Ammon's horn (tissue), 1 donor: ENCODE measurements around the gene GPN1.
"Not testable (repeated sequence)": the region's sequence is repeated elsewhere in the genome, so short reads cannot be mapped to it uniquely, and the experiment has no call there.

Experiments used
- DNase-seq: peaks from one replicate; pipeline ENCODE4 v3.0.0-alpha.2; 2016; ENCODE audit warnings: low spot score

Gene GPN1

DNA sequence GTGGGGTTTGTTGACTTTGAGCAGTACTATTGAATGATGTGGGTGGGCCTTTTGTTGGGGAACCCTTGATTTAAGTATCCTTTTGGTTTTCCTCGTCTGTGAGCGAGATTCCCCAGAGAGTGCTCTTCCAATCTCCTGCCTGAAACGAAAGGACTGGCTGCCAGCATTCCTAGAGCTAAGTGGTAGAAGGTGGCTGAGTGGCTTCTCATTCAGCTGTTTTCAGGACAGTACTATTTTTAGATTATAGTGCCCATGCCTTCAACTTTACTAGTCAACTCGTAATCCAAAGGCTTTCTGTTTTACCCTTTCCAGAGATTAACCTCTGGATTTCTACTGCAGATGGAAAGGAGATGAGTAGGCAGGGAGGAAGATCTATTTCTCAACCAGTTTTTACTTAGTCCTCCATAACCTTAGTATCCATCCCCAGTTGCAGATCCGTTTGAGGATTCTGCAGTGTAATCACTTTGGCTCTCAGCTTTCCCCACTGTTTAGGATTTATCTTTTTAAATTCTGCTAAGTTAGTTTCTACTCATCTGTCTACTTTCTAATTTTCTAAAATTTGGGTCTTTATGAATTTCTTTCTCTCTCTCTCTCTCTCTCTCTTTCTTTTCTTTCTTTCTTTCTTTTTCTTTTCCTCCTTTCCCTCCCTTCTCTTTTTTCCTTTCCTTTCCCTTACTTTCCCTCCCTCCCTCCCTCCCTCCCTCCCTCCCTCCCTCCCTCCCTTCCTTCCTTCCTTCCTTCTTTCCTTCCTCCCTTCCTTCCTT, 44.1 kb downstream of the GPN1 start:
- no peak for DNase-seq

DNA sequence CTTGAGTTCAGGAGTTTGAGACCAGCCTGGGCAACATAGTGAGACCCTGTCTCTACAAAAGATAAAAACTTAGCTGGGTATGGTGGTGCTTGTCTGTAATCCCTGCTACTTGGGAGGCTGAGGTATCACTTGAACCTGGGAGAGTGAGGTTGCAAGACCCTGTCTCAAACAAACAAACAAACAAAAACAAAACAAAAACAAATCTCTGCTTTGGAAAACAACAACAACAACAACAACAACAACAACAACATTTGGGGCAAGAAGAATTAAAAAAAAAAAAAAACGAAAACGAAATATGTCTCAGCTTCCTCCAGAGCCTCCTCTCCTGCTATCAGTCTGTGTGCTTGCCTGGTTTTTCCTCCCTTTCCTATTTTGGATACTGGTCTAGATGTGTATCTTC, 51.7 kb downstream of the GPN1 start:
- no peak for DNase-seq

DNA sequence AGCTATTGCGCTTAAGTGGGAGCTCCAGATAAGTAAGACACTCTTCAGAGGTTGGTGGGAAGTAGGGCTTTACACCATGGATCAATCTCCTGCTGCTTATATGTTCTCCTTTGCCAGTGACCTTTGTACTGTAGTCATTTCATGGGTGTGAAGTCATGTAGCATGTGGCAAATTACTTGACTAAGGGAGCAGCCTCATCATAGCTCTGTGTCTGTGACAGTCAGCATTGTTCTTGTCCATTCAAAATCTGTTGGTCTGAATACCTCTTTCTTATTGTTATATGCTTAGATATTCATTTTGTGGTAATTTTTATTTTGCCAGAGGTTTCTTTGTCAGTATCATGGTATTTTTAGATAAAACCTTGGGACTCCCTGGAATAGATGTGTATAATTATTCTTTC, 53.0 kb downstream of the GPN1 start:
- DNase-seq = no peak

DNA sequence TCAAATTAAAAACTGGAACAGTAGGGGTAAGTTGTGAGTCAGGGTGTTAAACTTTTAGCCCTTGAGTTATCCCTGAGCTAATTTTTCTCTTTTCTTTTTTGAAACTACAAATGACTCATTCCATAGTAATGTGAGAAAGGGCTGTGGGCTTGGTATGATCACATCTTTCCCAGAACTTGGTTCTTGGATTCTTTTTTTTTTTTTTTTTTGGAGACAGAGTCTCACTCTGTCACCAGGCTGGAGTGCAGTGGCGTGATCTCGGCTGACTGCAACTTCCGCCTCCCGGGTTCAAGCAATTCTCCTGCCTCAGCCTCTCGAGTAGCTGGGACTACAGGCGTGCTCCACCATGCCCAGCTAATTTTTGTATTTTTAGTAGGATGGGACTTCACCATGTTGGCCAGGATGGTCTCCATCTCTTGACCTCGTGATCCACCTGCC, 53.5 kb downstream of the GPN1 start:
- DNase-seq = not testable (repeated sequence)

DNA sequence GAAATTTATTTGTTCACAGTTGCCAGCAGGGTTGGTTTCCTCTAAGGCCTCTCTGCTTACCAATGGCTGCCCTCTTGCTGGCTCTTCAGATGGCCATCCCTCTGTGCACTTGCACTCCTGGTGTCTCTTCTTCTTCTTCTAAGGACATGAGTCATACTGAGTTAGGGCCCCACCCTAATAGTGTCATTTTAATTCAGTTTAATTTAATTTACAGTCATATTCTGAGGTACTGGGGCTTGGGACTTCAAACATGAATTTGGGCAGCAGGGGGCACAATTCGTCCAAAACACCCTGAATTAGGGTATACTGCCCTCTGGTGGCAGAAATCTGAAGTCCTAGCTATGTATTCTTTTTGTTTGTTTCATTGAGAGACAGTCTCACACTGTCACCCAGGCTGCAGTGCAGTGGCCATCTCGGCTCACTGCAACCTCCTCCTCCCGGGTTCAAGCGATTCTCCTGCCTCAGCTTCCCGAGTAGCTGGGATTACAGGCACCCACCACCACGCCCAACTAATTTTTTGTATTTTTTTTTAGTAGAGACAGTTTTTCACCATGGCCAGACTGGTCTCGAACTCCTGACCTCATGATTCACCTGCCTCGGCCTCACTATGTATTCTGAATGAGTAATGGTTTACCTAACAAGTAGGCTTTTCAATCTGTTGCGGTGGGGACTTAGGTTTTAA, 54.7 kb downstream of the GPN1 start:
- peak; percentile 80 for DNase-seq

DNA sequence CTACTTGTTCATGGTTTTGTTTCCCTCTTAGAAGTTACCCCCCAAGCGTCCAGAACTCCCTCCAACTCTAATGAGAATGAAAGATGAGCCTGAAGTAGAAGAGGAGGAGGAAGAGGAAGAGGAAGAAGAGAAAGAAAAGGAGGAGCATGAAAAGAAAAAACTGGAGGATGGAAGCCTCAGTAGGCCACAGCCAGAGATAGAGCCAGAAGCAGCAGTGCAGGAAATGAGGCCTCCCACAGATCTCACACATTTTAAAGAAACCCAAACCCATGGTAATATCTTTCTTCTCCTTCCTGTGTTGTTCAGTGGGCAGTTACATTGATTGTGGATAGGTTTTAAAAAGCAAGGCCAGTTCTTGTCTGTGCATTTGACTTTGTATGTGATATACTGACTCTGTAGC, 56.2 kb downstream of the GPN1 start:
- not testable (repeated sequence) for DNase-seq

DNA sequence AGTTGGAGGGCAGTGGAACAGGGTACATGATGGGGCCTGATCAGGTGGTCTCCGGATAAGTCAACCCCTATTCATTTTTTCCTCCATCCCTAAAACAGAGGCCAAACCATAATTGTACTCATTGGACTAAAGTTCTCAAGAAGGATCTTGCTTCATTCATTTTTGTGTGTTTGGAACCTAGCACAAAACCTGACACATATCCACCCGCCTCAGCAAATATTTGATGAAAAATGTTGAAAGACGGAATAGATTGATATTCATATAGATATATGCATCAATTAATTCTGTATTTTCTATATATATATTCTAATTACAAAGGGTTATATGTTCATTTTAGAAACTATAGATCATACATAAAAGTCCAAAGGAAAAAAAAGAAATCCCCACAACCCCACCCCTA, 56.7 kb downstream of the GPN1 start:
- no peak for DNase-seq

DNA sequence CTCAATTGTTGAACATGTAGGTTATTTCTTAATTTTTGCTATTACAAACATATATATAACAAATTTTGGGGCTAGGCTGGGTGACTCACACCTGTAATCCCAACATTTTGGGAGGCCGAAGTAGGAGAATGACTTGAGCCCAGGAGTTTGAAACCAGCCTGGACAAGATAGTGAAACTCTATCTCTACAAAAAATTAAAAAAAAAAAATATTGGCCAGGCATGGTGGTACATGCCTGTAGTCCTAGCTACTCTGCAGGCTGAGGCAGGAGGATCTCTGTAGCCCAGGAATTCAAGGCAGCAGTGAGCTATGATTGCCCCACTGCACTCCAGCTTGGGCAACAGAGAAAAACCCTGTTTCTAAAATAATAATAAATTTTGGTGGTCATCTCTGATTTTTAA, 58.4 kb downstream of the GPN1 start:
- no peak for DNase-seq

DNA sequence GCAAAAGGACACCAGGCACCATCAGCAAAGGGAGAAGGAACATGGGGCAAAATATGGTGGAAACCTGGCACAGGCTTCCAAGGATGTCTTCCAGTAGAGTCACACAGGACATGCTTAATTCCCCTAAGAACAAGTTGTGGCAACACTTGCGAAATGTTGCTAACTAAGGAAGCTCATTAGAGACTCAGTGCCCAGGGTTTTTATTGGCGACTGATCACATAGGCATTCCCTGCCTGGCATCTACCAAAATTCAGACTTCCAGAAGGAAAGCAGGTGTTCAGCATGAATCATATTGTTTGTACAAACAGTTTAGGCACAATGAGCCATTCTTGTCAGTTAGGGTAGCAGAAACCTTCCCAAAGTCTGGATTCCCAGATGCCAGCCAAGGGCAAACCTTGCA, 60.6 kb downstream of the GPN1 start:
- DNase-seq = no peak

DNA sequence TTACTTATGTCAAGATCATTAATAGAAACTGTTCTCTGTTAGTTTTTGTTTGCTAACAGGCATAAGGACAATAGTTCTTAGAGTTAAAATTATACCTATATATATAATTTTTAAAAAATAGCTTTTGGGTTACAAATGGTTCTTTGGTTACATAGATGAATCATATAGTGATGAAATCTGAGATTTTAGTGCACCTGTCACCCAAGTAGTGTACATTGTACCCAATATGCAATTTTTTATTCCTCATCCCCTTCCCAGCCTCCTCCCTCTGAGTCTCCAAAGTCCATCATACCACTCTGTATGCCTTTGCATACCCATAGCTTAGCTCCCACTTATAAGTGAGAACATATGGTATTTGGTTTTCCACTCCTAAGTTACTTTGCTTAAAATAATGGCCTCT, 61.2 kb downstream of the GPN1 start:
- no peak for DNase-seq

DNA sequence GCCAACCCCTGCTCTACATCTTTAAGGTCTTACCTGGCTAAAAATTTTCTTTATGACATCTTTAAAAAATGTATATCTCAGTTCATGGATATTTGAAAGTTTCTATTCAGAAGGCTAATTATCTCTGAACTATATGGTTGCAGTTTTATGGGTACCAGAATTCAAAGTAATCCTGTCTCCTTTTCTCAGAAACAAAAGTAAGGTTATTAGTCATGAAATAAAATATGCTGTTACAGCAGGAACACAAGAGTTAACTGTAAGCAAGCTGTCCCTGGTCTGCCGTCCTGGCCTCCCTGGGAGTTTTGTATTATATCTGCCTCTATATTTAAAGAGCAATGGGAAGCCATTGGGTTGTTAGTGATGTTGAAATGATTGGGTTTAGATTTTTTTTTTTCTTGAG, 68.8 kb downstream of the GPN1 start:
- no peak for DNase-seq
